Psoas muscle (tissue), 8 donors: ENCODE measurements around the gene FMNL2. TPM values are rescaled to one million over a fixed set of nuclear protein-coding genes. Genes with fewer than 3 reads are reported as not detected.

Source experiments
- ATAC-seq, 4 donors: fragments of 200-7000 bp; cut with Tn5 transposase; one replicate each; pipeline ENCODE4 v1.9.1; 2020; ENCODE audit warnings: moderate library complexity in 3 of 4, mild to moderate bottlenecking in 2 of 4
- DNase-seq, 2 donors: peaks; one replicate each; pipeline ENCODE4 v3.0.0-alpha.2; 2020
- H3K27ac ChIP-seq: fragments of 200-600 bp; one replicate; pipeline ENCODE4 v1.8.0; 2022
- H3K27me3 ChIP-seq, 3 donors: fragments of 200-600 bp in 1 of 3; one replicate each; pipeline versions ENCODE4 v1.6.1 to v1.8.0; 2013 to 2022; ENCODE audit warnings: low read length in 2 of 3, mild to moderate bottlenecking in 2 of 3, moderate library complexity in 1 of 3; ENCODE audit not compliant: insufficient read depth in 3 of 3
- H3K36me3 ChIP-seq, 2 donors: fragments of 200-600 bp in 1 of 2; one replicate each; pipeline versions ENCODE4 v1.6.1 to v1.8.0; 2013 to 2022; ENCODE audit warnings: low read depth in 1 of 2, mild to moderate bottlenecking in 1 of 2, moderate library complexity in 1 of 2; ENCODE audit not compliant: insufficient read depth in 1 of 2
- H3K4me1 ChIP-seq: fragments of 200-600 bp; one replicate; pipeline ENCODE4 v1.8.0; 2022
- H3K4me3 ChIP-seq: fragments of 200-600 bp; one replicate; pipeline ENCODE4 v1.8.0; 2022; ENCODE audit warnings: mild to moderate bottlenecking
- H3K9me3 ChIP-seq: fragments of 200-600 bp; one replicate; pipeline ENCODE4 v1.8.0; 2022
- WGBS, 3 donors: extraction: QIAGEN DNeasy Blood & Tissue Kit; methylation state at CpG; one replicate each; pipeline versions ENCODE4 v1.1.6 to v1.1.7; 2013; 5-methylcytosine and 5-hydroxymethylcytosine counted together
- intact Hi-C, 2 donors: fragments of 100-400 bp; cut with DNase I; formaldehyde crosslinking; loops; one replicate each; pipeline versions ENCODE4 v1.11.0 to v1.14.2; 2022
- polyA plus RNA-seq, 3 donors: library from polyadenylated mRNA; stranded (reverse); fragments of 200-250 nt; gene quantifications; one replicate each; pipeline ENCODE4 v1.2.3, GENCODE V29; 2013
- total RNA-seq, 4 donors: library from RNA; stranded (reverse); fragmentation: NEBNext Ultra II Directional in 2 of 4; extraction: Animal tissue kit (Norgen Biotek cat#: 25700) in 2 of 4; gene quantifications; one replicate each; pipeline versions ENCODE4 v1.2.1 to v1.2.4, GENCODE V29; 2021 to 2023
- TF ChIP-seq, protein P1 (sequence below): fragments of 200-600 bp; IDR thresholded peaks from one replicate; pipeline ENCODE4 v1.8.0; 2022; ENCODE audit warnings: antibody characterized with exemption
- donor health status: healthy with polysubstance abuse.
- donor health status: DM: no; HTN: no; CAD: no; lungs with moderate emphysema.
- donor health status: Bipolar disorder and iron deficiency.
- donor health status: healthy.
- donor health status: DM: yes; HTN: yes; CAD: no.
- donor health status: DM: no; HTN: no; CAD: no.
- donor health status: DM: no; HTN: no; CAD: no.
- donor health status: DM: yes; HTN: yes; CAD: no.

FMNL2 gene
- total and polyA plus RNA-seq, 7 donors = 6.6 to 18.2 (median 11.0) TPM

DNA sequence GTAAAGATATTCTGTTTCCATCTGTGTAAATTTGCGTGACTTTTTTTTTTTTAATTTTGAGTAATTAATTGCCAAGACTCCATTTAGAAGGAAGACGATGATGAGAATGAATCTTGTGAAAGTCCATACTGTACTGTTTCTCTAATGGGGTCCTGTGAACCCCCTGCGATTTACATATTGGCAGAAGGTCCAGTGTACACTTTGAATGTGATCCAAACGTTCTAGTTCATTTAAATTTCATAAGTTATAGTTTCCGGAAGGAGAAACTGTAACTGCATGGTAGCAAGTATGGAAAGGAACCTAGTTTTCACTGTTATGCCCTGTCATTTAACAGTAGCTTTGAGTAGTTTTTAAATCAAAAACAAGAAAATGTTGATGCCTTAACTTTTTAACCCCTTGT lies 166.7 kb downstream of the FMNL2 start:
- intact Hi-C loops = no loop called here

DNA sequence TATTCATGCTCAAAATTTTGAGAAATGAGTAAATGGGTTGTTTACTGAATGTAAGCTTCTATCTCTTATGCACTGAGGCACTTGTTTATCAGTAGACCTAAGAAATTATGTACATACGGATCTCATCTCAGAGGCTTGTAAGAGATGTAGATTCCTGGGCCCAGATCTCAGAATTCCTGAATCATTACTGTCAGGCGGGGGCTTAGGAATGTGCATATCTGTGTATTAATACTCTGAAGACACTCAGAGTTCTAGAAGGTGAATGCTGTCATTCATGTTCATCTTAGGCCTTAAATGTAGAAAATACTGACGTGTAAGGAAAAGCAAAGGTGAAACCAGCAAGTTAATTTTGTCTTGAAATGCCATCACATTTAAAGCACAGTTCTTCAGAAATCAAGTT lies 169.6 kb downstream of the FMNL2 start:
- Histone ChIP-seq H3K9me3 (no peaks in the 10 kb centered on the region), H3K4me1 (peaks cover 41% of the 10 kb centered on the region), H3K27me3 (no peaks in the 10 kb centered on the region), H3K4me3 (no peak overlapping the region), H3K27ac (peak overlapping the region; percentile 62), H3K36me3 (no peaks in the 10 kb centered on the region)
- ATAC-seq (no peak), DNase-seq (no peak)
- intact Hi-C loops = no loop called here
- TF ChIP-seq, protein P1, sequence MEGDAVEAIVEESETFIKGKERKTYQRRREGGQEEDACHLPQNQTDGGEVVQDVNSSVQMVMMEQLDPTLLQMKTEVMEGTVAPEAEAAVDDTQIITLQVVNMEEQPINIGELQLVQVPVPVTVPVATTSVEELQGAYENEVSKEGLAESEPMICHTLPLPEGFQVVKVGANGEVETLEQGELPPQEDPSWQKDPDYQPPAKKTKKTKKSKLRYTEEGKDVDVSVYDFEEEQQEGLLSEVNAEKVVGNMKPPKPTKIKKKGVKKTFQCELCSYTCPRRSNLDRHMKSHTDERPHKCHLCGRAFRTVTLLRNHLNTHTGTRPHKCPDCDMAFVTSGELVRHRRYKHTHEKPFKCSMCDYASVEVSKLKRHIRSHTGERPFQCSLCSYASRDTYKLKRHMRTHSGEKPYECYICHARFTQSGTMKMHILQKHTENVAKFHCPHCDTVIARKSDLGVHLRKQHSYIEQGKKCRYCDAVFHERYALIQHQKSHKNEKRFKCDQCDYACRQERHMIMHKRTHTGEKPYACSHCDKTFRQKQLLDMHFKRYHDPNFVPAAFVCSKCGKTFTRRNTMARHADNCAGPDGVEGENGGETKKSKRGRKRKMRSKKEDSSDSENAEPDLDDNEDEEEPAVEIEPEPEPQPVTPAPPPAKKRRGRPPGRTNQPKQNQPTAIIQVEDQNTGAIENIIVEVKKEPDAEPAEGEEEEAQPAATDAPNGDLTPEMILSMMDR = no peak
- WGBS, 3 donors = 86 to 96% (median 94%) methylated on average over 3 of the region's 3 CpGs

More for the DNA sequence above, 166.7 kb downstream of the FMNL2 start:
- H3K4me3 ChIP-seq = no peak overlapping the region
- H3K4me1 ChIP-seq = peaks cover 51% of the 10 kb centered on the region
- no peaks in the 10 kb centered on the region for H3K36me3 ChIP-seq
- H3K9me3 ChIP-seq = no peaks in the 10 kb centered on the region
- H3K27ac ChIP-seq = no peak overlapping the region
- H3K27me3 ChIP-seq = no peaks in the 10 kb centered on the region
- ATAC-seq (no peak), DNase-seq (no peak)
- WGBS, 3 donors = 86 to 91% (median 89%) methylated on average over 5 of the region's 5 CpGs
- TF ChIP-seq, protein P1 = no peak

DNA sequence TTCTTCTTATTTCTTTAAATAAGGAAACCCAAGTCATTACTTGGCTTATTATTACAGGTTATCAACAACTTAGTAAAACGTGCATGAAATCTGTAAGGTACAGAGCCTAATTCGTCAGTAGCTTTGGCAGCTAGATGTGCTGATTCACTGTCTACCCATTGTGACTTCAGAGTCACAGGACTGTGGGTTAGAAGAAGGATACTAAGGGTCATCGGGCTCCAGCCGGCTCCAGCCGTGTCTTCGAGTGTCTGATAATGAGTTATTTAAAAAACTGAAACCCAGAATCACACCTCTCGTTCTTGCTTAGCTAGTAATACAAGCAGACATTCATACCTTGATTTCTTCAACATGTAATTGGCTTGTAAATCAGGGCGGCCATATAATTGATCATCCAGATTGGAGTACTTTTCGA lies 170.5 kb downstream of the FMNL2 start:
- ATAC-seq = peak; percentile 94 to 95 (median 95)
- DNase-seq = peak; percentile 35 to 57

DNA sequence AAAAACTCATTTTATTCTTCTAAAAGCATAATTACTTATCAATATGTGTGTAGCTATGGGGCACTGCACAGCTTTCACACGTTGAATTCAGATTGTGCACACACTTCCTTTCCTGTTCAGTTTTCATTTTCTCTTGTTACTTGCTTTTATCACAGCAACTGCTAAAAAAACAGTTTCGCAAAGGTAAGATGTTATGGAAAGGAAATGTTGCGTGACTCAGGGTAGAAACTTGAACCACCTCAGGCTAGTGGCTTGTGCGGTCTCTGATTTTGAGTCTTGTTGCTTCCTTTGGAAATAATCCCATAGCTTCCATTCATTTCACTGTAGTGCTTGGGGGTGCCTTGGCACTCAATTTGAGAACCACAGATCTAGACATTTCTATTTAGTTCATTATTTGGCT lies 171.9 kb downstream of the FMNL2 start:
- WGBS, 3 donors = 77 to 86% (median 85%) methylated on average over 4 of the region's 4 CpGs

More for the DNA sequence above, 170.5 kb downstream of the FMNL2 start:
- H3K4me1 ChIP-seq = peaks cover 32% of the 10 kb centered on the region
- no peaks in the 10 kb centered on the region for H3K27me3 ChIP-seq
- intact Hi-C loops = no loop called here
- peak overlapping the region; percentile 33 for H3K4me3 ChIP-seq
- TF ChIP-seq, protein P1 = no peak
- H3K36me3 ChIP-seq = no peaks in the 10 kb centered on the region
- peak overlapping the region; percentile 62 for H3K27ac ChIP-seq
- WGBS, 3 donors = 35 to 68% (median 44%) methylated on average over 9 of the region's 9 CpGs
- no peaks in the 10 kb centered on the region for H3K9me3 ChIP-seq

More for the DNA sequence above, 171.9 kb downstream of the FMNL2 start:
- Histone ChIP-seq H3K4me1 (peaks cover 26% of the 10 kb centered on the region), H3K27ac (no peak overlapping the region), H3K36me3 (no peaks in the 10 kb centered on the region), H3K27me3 (no peaks in the 10 kb centered on the region), H3K4me3 (no peak overlapping the region), H3K9me3 (no peaks in the 10 kb centered on the region)
- ATAC-seq = no peak
- DNase-seq = no peak
- TF ChIP-seq, protein P1 = no peak
- intact Hi-C loops = no loop called here
